HepG2 (cell line): ENCODE measurements around the gene ACRBP. TPM values are rescaled to one million over a fixed set of nuclear protein-coding genes. Genes with fewer than 3 reads are reported as not detected.
A peak's percentile ranks its signal among the peaks of the same experiment; 100 is the strongest.

Experiments
- ATAC-seq: fragments of 200-7000 bp; cut with Tn5 transposase; 3 replicates; pipeline ENCODE4 v1.9.1; 2020; ENCODE audit warnings: mild to moderate bottlenecking, moderate library complexity
- BruUV-seq: library from RNA; stranded (reverse); fragments of 400-500 nt; replicated peaks from 2 replicates; lab custom pipeline; 2021; lab: Mats Ljungman, UMichigan
- CTCF ChIA-PET: fragments of 300-600 bp; formaldehyde crosslinking; extraction: SDS; loops from one replicate; lab custom pipeline; 2021; ENCODE audit warnings: low total read pairs, inconsistent platforms, low intra/inter-chr PET ratio; lab: Yijun Ruan, JAX
- POLR2A ChIA-PET: fragments of 350-600 bp; sonication (Branson Sonifier 250); formaldehyde crosslinking; loops from one replicate; lab custom pipeline; 2020; ENCODE audit warnings: antibody characterized with exemption, inconsistent platforms; lab: Yijun Ruan, JAX
- DNase-seq: peaks from one replicate; pipeline ENCODE4 v3.0.0-alpha.2; 2015; ENCODE audit warnings: low spot score
- FAIRE-seq: peaks from 3 replicates; lab custom pipeline; 2011; peaks lifted over from hg19 to GRCh38; lab: Jason Lieb, UNC
- H2AFZ ChIP-seq: one replicate; pipeline ENCODE4 v1.6.1; 2011; ENCODE audit warnings: low read length, inconsistent platforms
- H3K27ac ChIP-seq: fragments of 300-600 bp; 3 replicates; pipeline ENCODE4 v1.8.0; 2011; ENCODE audit warnings: mixed run types, mild to moderate bottlenecking, mixed read lengths, low read length, inconsistent platforms; ENCODE audit not compliant: insufficient read depth; ENCODE audit errors: extremely low read length
- H3K27me3 ChIP-seq, 2 experiments: fragments of 200-600 bp in 1 of 2; 2 replicates in 1 of 2; 3 replicates in 1 of 2; pipeline versions ENCODE4 v1.6.0 to v1.8.0; 2011; ENCODE audit warnings: low read length in 2 of 2, mild to moderate bottlenecking in 2 of 2, moderate library complexity in 2 of 2, inconsistent platforms in 1 of 2; ENCODE audit not compliant: insufficient read depth in 2 of 2, control insufficient read depth in 1 of 2
- H3K36me3 ChIP-seq, 2 experiments: fragments of 200-600 bp in 1 of 2; replicated peaks in 1 of 2; 2 replicates in 1 of 2; 3 replicates in 1 of 2; pipeline versions ENCODE4 v1.5.1 to v1.8.0; 2011; ENCODE audit warnings: low read length in 2 of 2, inconsistent platforms in 1 of 2; ENCODE audit not compliant: insufficient read depth in 2 of 2, control insufficient read depth in 1 of 2
- H3K4me1 ChIP-seq: 2 replicates; pipeline ENCODE4 v1.5.1; 2012; ENCODE audit warnings: low read length, inconsistent platforms; ENCODE audit not compliant: insufficient read depth
- H3K4me2 ChIP-seq: 2 replicates; pipeline ENCODE4 v1.6.0; 2011; ENCODE audit warnings: low read depth, low read length, inconsistent platforms
- H3K4me3 ChIP-seq, 3 experiments: fragments of 200-600 bp in 1 of 3; sonication (generic), shearing (Covaris generic) in 1 of 3; replicated peaks in 1 of 3; 2 replicates each; pipeline ENCODE4 v1.5.1; 2011 to 2016; ENCODE audit warnings: low read length in 3 of 3, inconsistent platforms in 2 of 3, low read depth in 2 of 3, mild to moderate bottlenecking in 2 of 3, control low read depth in 1 of 3, mixed read lengths in 1 of 3; ENCODE audit not compliant: insufficient read depth in 1 of 3
- H3K79me2 ChIP-seq: one replicate; pipeline ENCODE4 v1.6.1; 2011; ENCODE audit warnings: low read length, inconsistent platforms; ENCODE audit not compliant: insufficient read depth
- H3K9ac ChIP-seq: 2 replicates; pipeline ENCODE4 v1.6.0; 2011; ENCODE audit warnings: mild to moderate bottlenecking, low read depth, low read length, inconsistent platforms; ENCODE audit not compliant: insufficient read depth
- H3K9me3 ChIP-seq: 2 replicates; pipeline ENCODE4 v1.5.1; 2012; ENCODE audit warnings: mild to moderate bottlenecking, low read length
- H4K20me1 ChIP-seq: 2 replicates; pipeline ENCODE4 v1.6.0; 2011; ENCODE audit warnings: inconsistent platforms, mild to moderate bottlenecking, low read length, moderate library complexity; ENCODE audit not compliant: insufficient read depth
- FOSL2 ChIP-seq: sonication (generic); formaldehyde crosslinking; IDR thresholded peaks from 2 replicates; pipeline ENCODE4 v1.4.0; 2020; ENCODE audit warnings: missing genetic modification reagents
- PHF21A ChIP-seq: sonication (generic); formaldehyde crosslinking; IDR thresholded peaks from 2 replicates; pipeline ENCODE4 v1.5.0; 2020; ENCODE audit warnings: mild to moderate bottlenecking, missing genetic modification reagents
- USF2 ChIP-seq, 2 experiments: sonication (generic) in 1 of 2; formaldehyde crosslinking in 1 of 2; IDR thresholded peaks; 2 replicates each; pipeline versions ENCODE4 v1.5.1 to v1.6.1; 2011 to 2020; ENCODE audit warnings: borderline replicate concordance in 1 of 2, low read depth in 1 of 2, low read length in 1 of 2, mild to moderate bottlenecking in 1 of 2, missing genetic modification reagents in 1 of 2, moderate library complexity in 1 of 2
- ZNF234 ChIP-seq: sonication (generic); formaldehyde crosslinking; conservative IDR thresholded peaks from 2 replicates; pipeline ENCODE4 v1.5.1; 2020; ENCODE audit warnings: mild to moderate bottlenecking, missing genetic modification reagents
- ZNF710 ChIP-seq: sonication (generic); formaldehyde crosslinking; IDR thresholded peaks from 2 replicates; pipeline ENCODE4 v1.5.0; 2020; ENCODE audit warnings: mild to moderate bottlenecking, missing genetic modification reagents, borderline replicate concordance
- WGBS: methylation state at CpG from one replicate; pipeline ENCODE4 v1.1.6; 2017; ENCODE audit warnings: low lambda C conversion rate; 5-methylcytosine and 5-hydroxymethylcytosine counted together
- in situ Hi-C: cut with HindIII; loops from 2 replicates; pipeline ENCODE4 v1.10.0; 2017; ENCODE audit warnings: low pct_unique_long_range_greater_than_20kb; ENCODE audit not compliant: extremely low pct_ligation_motif_present
- intact Hi-C: fragments of 100-400 bp; cut with micrococcal nuclease; formaldehyde crosslinking; loops from one replicate; pipeline ENCODE4 v1.10.0; 2022; ENCODE audit not compliant: unreplicated experiment
- polyA plus RNA-seq, 8 experiments: library from polyadenylated mRNA; depleted of rRNA in 3 of 8; stranded (reverse) in 7 of 8; unstranded in 1 of 8; fragments of >200 nt; fragmentation: Illumina TruSeq in 4 of 8; extraction: Trizol in 4 of 8; gene quantifications; 2 replicates each; pipeline versions ENCODE4 v1.2.1 to v1.2.3, GENCODE V29; 2011 to 2016; ENCODE audit warnings: low read depth in 4 of 8, missing spikeins in 1 of 8, mixed read lengths in 1 of 8; ENCODE audit not compliant: insufficient read depth in 1 of 8
- total RNA-seq, 5 experiments: library from RNA; depleted of rRNA; stranded (reverse); fragments of >200 nt; fragmentation: Illumina TruSeq; extraction: Trizol; gene quantifications; 2 replicates each; pipeline ENCODE4 v1.2.3, GENCODE V29; 2016; ENCODE audit warnings: low read depth in 1 of 5
- TF ChIP-seq, protein P1 (sequence below): fragments of 450-650 bp; IDR thresholded peaks from 2 replicates; pipeline ENCODE4 v1.6.1; 2016

The ACRBP gene
- total and polyA plus RNA-seq, 2 of the 13 experiments (the other 11 are each of a cell fraction or from before 2014, with no cell fraction given) = 0.46 TPM; not detected in 1

DNA sequence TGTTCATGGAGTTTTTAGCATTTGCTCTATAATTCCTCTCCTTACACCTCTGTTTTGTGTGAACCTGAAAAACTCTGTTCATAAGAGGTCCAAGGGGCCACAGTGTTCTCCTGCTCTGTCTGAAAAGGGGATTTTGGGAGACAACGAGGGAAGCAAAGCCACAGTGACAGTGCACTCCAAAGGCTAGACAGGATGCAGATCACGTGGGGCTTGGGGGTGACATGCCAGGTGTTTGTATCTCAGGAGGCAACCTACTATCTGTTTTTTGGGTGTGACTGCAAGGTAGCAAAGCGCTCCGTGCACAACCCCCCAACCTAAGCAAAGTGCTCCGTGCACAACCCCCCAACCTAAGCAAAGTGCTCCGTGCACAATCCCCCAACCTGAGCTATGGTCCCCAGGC, 35.0 kb downstream of the ACRBP start:
- TF ChIP-seq, protein P1, sequence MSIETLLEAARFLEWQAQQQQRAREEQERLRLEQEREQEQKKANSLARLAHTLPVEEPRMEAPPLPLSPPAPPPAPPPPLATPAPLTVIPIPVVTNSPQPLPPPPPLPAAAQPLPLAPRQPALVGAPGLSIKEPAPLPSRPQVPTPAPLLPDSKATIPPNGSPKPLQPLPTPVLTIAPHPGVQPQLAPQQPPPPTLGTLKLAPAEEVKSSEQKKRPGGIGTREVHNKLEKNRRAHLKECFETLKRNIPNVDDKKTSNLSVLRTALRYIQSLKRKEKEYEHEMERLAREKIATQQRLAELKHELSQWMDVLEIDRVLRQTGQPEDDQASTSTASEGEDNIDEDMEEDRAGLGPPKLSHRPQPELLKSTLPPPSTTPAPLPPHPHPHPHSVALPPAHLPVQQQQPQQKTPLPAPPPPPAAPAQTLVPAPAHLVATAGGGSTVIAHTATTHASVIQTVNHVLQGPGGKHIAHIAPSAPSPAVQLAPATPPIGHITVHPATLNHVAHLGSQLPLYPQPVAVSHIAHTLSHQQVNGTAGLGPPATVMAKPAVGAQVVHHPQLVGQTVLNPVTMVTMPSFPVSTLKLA = no peak
- TF ChIP-seq ZNF234 (CRISPR knock-in tag) (no peak), ZNF710 (CRISPR knock-in tag) (no peak), FOSL2 (CRISPR knock-in tag) (no peak), PHF21A (CRISPR knock-in tag) (no peak), USF2 (IDR thresholded peaks at IDR 0.05; ENCODE audit: low read depth, low read length) (0 out of 2 replicates have a peak, but pooled peaks have one; percentile 16), USF2 (CRISPR knock-in tag; IDR thresholded peaks at IDR 0.05; ENCODE audit: borderline replicate concordance) (no peak; the same call in 1 of the 2 replicates)
- 63% methylated on average over 6 of the region's 6 CpGs for WGBS
- no peak for ATAC-seq
- no peak overlapping the region for H3K9ac ChIP-seq
- H3K27me3 ChIP-seq = no peaks in the 10 kb centered on the region
- no peak for DNase-seq
- in situ Hi-C loops = no loop called here
- ChIA-PET POLR2A (interaction anchor here (1.4 to 3.0 kb wide), 8 partner anchors 44 to 261 kb away, joined by 4 to 30 read pairs (median 13); partner anchors contain the start of genes CDCA3, COPS7A, GAPDH and NOP2), CTCF (no interaction called here)
- FAIRE-seq = no peak
- H3K4me3 ChIP-seq = peak overlapping the region in 2 of 3 experiments; percentile 34 to 75; a peak in 2 of 6 replicates
- BruUV-seq = no TSS peak
- H3K79me2 ChIP-seq = no peaks in the 10 kb centered on the region
- no peak overlapping the region for H2AFZ ChIP-seq
- H4K20me1 ChIP-seq = no peaks in the 10 kb centered on the region
- intact Hi-C loops = loop anchor here (10.0 kb wide), 1 partner anchor 213 kb away; the partner anchor contains the start of genes GPR162 and P3H3
- peak overlapping the region; percentile 100 for H3K4me2 ChIP-seq
- no peaks in the 10 kb centered on the region for H3K36me3 ChIP-seq
- H3K9me3 ChIP-seq = no peaks in the 10 kb centered on the region
- no peak overlapping the region for H3K27ac ChIP-seq
- H3K4me1 ChIP-seq = peaks cover 49% of the 10 kb centered on the region
